ENCODE measurements around the gene DPPA5.
"Not testable (repeated sequence)": the region's sequence is repeated elsewhere in the genome, so short reads cannot be mapped to it uniquely, and the experiment has no call there.

Gene DPPA5, protein sequence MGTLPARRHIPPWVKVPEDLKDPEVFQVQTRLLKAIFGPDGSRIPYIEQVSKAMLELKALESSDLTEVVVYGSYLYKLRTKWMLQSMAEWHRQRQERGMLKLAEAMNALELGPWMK

DNA sequence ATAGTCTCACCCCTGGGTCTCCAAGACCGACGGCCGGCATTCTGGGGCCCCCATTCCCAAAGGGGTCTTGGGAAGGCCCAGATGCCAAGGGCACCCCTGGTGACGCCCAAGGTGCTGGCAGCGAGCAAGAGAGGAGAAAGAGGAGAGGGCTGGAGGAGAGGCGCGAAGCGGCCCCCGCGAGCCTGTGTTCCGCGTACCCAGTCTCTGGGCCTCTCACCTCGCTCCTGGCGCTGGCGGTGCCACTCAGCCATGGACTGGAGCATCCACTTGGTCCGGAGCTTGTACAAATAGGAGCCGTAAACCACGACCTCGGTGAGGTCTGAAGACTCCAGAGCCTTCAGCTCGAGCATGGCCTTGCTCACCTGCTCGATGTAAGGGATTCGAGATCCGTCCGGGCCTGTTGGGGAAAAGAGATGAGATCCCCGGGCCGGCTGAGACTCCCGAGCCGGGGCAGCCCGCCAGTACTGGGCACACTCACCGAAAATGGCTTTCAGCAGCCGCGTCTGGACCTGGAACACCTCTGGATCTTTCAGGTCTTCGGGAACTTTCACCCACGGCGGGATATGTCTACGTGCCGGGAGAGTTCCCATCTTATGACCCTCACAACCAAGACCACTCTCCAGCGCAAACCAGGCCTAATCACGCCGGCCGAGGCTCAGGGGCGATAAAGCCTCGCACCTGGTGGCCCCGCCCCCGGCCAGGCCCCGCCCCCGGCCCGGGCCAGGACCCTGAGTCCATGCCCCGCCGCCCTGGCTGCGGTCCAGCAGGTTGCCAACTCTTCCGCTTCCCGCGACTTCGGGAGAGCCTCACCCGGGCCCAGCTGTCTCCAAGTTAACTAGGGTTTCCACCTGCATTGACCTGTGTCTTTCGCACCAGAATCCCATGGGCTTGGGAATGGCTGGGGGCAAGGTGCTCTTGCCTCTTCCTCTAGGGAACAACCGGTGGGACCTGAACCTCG lies at the start of gene DPPA5:
Gene DPPA5, minus strand, starts transcription at position 641 of the 958 bp plus-strand sequence. Its CDS starts 51 bp downstream, at position 590.
- H3K27me3 ChIP-seq (replicated peaks), result peaks cover 8% of the 10 kb centered on the region
- in situ Hi-C loops (cut with HindIII; ENCODE audit: low pct_ligation_motif_present, low sequenced_read_pairs), result no loop called here
- no peak within 1 kb of the TSS for H3K27ac ChIP-seq
- TF ChIP-seq, protein P1, sequence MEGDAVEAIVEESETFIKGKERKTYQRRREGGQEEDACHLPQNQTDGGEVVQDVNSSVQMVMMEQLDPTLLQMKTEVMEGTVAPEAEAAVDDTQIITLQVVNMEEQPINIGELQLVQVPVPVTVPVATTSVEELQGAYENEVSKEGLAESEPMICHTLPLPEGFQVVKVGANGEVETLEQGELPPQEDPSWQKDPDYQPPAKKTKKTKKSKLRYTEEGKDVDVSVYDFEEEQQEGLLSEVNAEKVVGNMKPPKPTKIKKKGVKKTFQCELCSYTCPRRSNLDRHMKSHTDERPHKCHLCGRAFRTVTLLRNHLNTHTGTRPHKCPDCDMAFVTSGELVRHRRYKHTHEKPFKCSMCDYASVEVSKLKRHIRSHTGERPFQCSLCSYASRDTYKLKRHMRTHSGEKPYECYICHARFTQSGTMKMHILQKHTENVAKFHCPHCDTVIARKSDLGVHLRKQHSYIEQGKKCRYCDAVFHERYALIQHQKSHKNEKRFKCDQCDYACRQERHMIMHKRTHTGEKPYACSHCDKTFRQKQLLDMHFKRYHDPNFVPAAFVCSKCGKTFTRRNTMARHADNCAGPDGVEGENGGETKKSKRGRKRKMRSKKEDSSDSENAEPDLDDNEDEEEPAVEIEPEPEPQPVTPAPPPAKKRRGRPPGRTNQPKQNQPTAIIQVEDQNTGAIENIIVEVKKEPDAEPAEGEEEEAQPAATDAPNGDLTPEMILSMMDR (IDR thresholded peaks at IDR 0.05; ENCODE audit: low read depth, low read length, missing control alignments), result no peak
- DNase-seq, result no peak
- no peaks in the 10 kb centered on the region for H3K36me3 ChIP-seq (replicated peaks)
- no peak within 1 kb of the TSS for H3K4me3 ChIP-seq (ENCODE audit: low read depth, low read length)

DNA sequence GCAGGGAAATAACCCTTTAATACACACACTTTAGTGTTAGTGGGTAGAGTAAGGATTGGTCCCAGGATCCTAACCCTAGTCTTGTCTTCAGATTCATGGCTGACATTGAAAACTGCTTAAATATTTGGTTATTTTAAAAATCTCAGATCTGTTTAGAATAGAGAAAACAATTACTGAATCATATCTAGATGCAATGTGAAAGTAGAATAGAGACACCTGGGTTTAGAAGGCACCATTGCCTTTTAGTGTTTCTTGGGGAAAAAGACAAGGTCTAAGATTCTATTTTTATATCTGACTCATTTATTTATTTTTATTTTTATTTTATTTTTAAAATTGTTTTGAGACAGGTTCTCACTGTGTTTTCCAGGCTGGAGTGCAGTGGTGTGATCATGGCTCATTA lies 46.6 kb upstream of the DPPA5 start:
- Histone ChIP-seq H3K27ac (no peak overlapping the region), H3K4me3 (ENCODE audit: low read depth, low read length) (no peak overlapping the region), H3K27me3 (replicated peaks) (no peaks in the 10 kb centered on the region), H3K36me3 (replicated peaks) (no peaks in the 10 kb centered on the region)
- DNase-seq, result no peak
- TF ChIP-seq, protein P1 (IDR thresholded peaks at IDR 0.05; ENCODE audit: low read depth, low read length, missing control alignments), result no peak
- in situ Hi-C loops (cut with HindIII; ENCODE audit: low pct_ligation_motif_present, low sequenced_read_pairs), result no loop called here

DNA sequence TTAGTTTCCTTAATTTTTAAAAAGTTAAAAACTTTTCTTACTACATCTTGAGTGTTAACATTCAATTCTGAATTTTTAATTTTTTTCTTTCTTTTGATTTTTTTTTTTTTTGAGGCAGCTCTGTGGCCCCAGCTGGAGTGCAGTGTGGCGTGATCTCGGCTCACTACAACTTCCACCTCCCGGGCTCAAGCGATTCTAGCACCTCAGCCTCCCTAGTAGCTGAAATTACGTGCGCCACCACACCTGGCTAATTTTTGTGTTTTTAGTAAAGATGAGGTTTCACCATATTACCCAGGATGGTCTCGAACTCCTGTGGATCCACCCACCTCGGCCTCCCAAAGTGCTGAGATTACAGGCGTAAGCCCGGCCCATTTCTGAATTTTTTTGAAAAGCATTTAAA lies 41.8 kb upstream of the DPPA5 start:
- no peaks in the 10 kb centered on the region for H3K36me3 ChIP-seq (replicated peaks)
- no peak overlapping the region for H3K4me3 ChIP-seq (ENCODE audit: low read depth, low read length)
- no peak overlapping the region for H3K27ac ChIP-seq
- in situ Hi-C loops (cut with HindIII; ENCODE audit: low pct_ligation_motif_present, low sequenced_read_pairs), result no loop called here
- DNase-seq, result no peak
- H3K27me3 ChIP-seq (replicated peaks), result no peaks in the 10 kb centered on the region
- TF ChIP-seq, protein P1 (IDR thresholded peaks at IDR 0.05; ENCODE audit: low read depth, low read length, missing control alignments), result no peak

DNA sequence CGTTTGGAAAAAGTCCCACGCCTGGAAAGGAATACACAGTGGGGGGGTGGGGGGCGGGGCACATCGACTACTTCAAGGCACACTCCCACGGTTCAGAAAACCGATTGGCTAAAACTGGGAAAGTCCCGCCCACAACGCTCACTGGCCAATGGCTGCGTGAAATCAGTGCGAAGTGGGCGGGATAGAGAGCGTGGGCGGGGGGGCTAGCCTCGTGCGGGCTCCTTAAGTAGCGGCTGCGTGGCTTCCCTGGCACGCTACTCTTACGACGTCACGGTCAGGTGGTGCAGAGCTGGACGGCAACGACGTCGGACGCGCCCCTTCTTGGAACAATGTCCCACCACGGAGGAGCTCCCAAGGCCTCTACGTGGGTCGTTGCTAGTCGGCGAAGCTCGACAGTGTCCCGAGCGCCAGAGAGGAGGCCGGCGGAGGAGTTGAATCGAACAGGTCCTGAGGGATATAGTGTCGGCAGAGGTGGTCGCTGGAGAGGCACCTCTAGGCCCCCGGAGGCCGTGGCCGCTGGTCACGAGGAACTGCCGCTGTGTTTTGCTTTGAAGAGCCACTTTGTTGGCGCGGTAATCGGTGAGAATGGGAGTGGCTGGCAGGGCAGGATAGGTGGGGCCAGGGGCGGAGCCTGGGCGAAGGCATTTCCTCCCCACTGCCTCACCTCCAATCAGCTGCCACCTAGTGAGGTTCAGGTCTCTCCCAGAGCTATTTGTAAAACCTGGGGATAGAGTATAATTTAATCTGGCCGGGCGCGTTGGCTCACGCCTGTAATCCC lies 40.7 kb upstream of the DPPA5 start, which contains the start of gene DDX43:
Gene DDX43, plus strand, starts transcription at position 252 of the 778 bp plus-strand sequence. Its CDS starts 78 bp downstream, at position 330.
- DNase-seq, result no peak
- in situ Hi-C loops (cut with HindIII; ENCODE audit: low pct_ligation_motif_present, low sequenced_read_pairs), result no loop called here
- H3K27me3 ChIP-seq (replicated peaks), result no peaks in the 10 kb centered on the region
- TF ChIP-seq, protein P1 (IDR thresholded peaks at IDR 0.05; ENCODE audit: low read depth, low read length, missing control alignments), result no peak
- no peaks in the 10 kb centered on the region for H3K36me3 ChIP-seq (replicated peaks)
- H3K27ac ChIP-seq, result no peak within 1 kb of the TSS
- H3K4me3 ChIP-seq (ENCODE audit: low read depth, low read length), result peak within 1 kb of the TSS; percentile 42

DNA sequence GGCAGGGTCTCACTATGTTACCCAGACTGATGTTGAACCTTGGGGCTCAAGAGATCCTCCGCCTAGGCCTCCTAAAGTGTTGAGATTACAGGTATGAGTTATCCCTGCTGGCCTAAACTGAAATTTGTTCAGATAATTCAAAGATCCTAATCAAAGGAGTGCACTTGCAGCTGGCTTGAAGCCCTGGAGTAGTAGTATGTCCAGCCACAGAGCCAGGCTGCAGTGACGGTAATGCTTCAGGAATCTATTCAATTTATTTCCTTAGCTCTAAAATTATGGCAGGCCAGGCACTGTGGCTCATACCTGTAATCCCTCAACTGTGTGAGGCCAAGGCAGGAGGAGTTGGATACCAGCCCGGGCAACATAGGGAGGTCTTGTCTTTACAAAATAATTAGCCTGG lies 39.2 kb upstream of the DPPA5 start:
- no peak overlapping the region for H3K4me3 ChIP-seq (ENCODE audit: low read depth, low read length)
- H3K36me3 ChIP-seq (replicated peaks), result no peaks in the 10 kb centered on the region
- TF ChIP-seq, protein P1 (IDR thresholded peaks at IDR 0.05; ENCODE audit: low read depth, low read length, missing control alignments), result no peak
- H3K27ac ChIP-seq, result no peak overlapping the region
- peak; percentile 5 for DNase-seq
- in situ Hi-C loops (cut with HindIII; ENCODE audit: low pct_ligation_motif_present, low sequenced_read_pairs), result no loop called here
- no peaks in the 10 kb centered on the region for H3K27me3 ChIP-seq (replicated peaks)

DNA sequence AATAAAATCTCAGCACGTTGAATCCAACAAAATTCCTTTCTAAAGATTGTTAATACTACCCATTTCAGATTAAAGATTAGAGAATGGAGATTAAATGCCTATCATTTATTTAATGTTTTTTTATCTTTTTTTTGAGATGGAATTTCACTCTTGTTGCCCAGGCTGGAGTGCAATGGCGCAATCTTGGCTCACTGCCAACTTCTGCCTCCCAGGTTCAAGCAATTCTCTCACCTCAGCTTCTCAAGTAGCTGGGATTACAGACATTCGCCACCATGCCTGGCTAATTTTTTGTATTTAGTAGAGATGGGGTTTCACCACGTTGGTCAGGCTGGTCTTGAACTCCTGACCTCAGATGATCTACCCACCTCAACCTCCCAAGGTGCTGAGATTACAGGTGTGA lies 38.1 kb upstream of the DPPA5 start:
- H3K27ac ChIP-seq; in situ Hi-C loops (cut with HindIII; ENCODE audit: low pct_ligation_motif_present, low sequenced_read_pairs); DNase-seq; H3K36me3 ChIP-seq (replicated peaks); H3K4me3 ChIP-seq (ENCODE audit: low read depth, low read length); H3K27me3 ChIP-seq (replicated peaks): not testable (repeated sequence)
